ENCODE measurements around the gene FBXO42. TPM values are rescaled to one million over a fixed set of nuclear protein-coding genes. Genes with fewer than 3 reads are reported as not detected.
"Not testable (repeated sequence)": the region's sequence is repeated elsewhere in the genome, so short reads cannot be mapped to it uniquely, and the experiment has no call there.

FBXO42 gene
- total RNA-seq, 3 donors from 2014 or later = 20.3 to 28.5 (median 26.7) TPM

DNA sequence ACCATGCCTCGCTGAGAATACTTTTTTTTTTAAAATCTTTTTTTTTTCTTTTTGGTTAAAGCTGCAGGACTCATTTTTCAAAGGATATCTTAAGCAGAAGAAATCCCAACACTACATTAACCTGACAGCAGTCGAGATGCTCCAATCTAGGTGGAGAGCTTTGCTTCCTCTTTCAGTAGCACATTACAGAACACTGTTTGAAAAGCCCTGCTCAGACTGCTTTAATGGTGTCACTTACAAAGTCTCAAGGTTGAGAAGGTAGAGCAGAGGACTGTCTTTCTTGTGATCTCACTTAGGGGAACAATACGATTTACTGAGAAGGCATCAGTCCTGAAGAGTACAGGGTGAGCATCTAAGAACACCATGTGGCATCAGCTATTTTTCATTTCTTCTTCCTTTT, 94.3 kb downstream of the FBXO42 start:
- Histone ChIP-seq H3K4me1 (no peaks in the 10 kb centered on the region), H3K27ac (no peak overlapping the region), H3K9me3 (no peaks in the 10 kb centered on the region), H3K4me3 (no peak overlapping the region), H3K36me3 (no peaks in the 10 kb centered on the region), H3K27me3 (no peaks in the 10 kb centered on the region)
- intact Hi-C loops (cut with DNase I; ENCODE audit: low total_unique reads) = no loop called here
- DNase-seq (ENCODE audit: low spot score in 2 of 2) = no peak
- no peak for TF ChIP-seq POLR2A (IDR thresholded peaks at IDR 0.05)
- TF ChIP-seq POLR2AphosphoS5 (IDR thresholded peaks at IDR 0.05) = no peak
- TF ChIP-seq, protein P1, sequence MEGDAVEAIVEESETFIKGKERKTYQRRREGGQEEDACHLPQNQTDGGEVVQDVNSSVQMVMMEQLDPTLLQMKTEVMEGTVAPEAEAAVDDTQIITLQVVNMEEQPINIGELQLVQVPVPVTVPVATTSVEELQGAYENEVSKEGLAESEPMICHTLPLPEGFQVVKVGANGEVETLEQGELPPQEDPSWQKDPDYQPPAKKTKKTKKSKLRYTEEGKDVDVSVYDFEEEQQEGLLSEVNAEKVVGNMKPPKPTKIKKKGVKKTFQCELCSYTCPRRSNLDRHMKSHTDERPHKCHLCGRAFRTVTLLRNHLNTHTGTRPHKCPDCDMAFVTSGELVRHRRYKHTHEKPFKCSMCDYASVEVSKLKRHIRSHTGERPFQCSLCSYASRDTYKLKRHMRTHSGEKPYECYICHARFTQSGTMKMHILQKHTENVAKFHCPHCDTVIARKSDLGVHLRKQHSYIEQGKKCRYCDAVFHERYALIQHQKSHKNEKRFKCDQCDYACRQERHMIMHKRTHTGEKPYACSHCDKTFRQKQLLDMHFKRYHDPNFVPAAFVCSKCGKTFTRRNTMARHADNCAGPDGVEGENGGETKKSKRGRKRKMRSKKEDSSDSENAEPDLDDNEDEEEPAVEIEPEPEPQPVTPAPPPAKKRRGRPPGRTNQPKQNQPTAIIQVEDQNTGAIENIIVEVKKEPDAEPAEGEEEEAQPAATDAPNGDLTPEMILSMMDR (IDR thresholded peaks at IDR 0.05) = no peak

DNA sequence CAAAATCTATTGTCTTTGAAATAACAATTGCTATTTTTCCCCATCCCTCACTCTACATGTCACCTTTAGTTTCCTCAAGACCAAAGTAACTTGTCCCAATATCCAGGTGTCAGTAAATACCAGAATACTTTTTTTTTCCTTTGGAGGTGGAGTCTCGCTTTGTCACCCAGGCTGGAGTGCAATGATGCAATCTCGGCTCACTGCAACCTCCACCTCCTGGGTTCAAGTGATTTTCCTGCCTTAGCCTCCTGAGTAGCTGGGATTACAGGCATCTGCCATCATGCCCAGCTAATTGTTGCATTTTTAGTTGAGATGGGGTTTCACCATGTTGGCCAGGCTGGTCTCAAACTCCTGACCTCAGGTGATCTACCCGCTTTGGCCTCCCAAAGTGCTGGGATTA, 94.7 kb downstream of the FBXO42 start:
- H3K4me1 ChIP-seq; H3K36me3 ChIP-seq; H3K27ac ChIP-seq; H3K27me3 ChIP-seq; H3K9me3 ChIP-seq; DNase-seq (ENCODE audit: low spot score in 2 of 2); intact Hi-C loops (cut with DNase I; ENCODE audit: low total_unique reads); H3K4me3 ChIP-seq: not testable (repeated sequence)

DNA sequence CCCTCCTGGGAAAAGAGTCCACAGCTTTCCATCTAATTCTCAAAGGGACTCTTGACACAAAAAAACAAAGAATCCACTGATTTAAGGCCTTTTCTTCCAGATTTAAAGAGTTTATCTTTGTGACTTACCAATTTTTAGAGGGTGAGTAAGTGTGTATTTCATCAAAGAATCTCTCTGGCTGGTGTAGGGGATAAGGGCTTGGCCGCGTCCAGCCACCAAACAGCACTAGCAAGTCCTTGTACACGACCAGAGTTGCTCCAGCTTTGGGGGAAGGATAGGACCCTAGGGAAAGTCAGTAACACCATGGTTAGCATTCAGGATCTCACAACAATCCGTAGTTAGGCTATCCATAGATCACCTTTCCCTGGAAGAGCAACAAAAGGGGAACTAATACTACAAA, 95.8 kb downstream of the FBXO42 start:
- no peaks in the 10 kb centered on the region for H3K4me1 ChIP-seq

DNA sequence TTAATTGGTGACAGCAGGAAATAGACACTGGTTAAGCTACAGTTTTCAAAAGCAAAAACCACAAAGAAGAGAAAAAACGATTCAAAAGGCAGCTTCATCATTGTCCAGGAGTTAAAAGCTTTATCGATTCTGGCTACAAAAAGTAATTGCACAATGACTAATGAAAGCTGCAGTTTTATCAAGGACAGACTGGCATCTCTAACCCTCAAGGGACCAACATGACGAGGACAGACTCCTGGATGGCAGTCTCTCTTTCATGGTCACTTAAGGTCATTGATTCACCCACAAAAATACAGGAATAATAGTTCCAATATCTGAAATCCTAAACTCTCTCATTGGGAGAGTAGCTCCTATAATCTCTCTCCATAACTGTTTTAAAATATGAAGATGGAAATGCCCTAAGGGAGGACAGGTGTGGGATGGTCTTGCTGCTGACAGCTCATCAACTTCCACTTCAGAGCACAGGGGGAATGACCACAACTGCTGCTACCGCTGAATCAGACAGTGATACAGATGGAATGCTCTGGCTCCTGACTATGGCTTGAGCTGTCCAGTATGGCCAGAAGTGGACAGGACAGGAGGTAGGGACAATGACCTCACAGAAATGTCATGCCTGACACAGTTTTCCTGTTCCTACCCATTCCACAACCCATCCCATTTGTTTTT, 97.9 kb downstream of the FBXO42 start:
- Histone ChIP-seq H3K27ac (no peak overlapping the region), H3K27me3 (no peaks in the 10 kb centered on the region), H3K4me3 (no peak overlapping the region), H3K4me1 (peaks cover 0 to under 1% of the 10 kb centered on the region in 2 donors), H3K36me3 (peaks cover 4% of the 10 kb centered on the region), H3K9me3 (no peaks in the 10 kb centered on the region)
- intact Hi-C loops (cut with DNase I; ENCODE audit: low total_unique reads) = no loop called here
- TF ChIP-seq POLR2AphosphoS5 (IDR thresholded peaks at IDR 0.05) (no peak), POLR2A (IDR thresholded peaks at IDR 0.05) (no peak)
- TF ChIP-seq, protein P1 (IDR thresholded peaks at IDR 0.05) = no peak
- no peak for DNase-seq (ENCODE audit: low spot score in 2 of 2)

More for the DNA sequence above, 95.8 kb downstream of the FBXO42 start:
- DNase-seq (ENCODE audit: low spot score in 2 of 2) = no peak
- H3K27ac ChIP-seq = no peak overlapping the region
- no peak overlapping the region for H3K4me3 ChIP-seq
- H3K27me3 ChIP-seq = no peaks in the 10 kb centered on the region
- peaks cover 3% of the 10 kb centered on the region for H3K36me3 ChIP-seq
- TF ChIP-seq POLR2AphosphoS5 (IDR thresholded peaks at IDR 0.05) = no peak
- TF ChIP-seq, protein P1 (IDR thresholded peaks at IDR 0.05) = no peak
- TF ChIP-seq POLR2A (IDR thresholded peaks at IDR 0.05) = no peak
- H3K9me3 ChIP-seq = no peaks in the 10 kb centered on the region
- intact Hi-C loops (cut with DNase I; ENCODE audit: low total_unique reads) = no loop called here

DNA sequence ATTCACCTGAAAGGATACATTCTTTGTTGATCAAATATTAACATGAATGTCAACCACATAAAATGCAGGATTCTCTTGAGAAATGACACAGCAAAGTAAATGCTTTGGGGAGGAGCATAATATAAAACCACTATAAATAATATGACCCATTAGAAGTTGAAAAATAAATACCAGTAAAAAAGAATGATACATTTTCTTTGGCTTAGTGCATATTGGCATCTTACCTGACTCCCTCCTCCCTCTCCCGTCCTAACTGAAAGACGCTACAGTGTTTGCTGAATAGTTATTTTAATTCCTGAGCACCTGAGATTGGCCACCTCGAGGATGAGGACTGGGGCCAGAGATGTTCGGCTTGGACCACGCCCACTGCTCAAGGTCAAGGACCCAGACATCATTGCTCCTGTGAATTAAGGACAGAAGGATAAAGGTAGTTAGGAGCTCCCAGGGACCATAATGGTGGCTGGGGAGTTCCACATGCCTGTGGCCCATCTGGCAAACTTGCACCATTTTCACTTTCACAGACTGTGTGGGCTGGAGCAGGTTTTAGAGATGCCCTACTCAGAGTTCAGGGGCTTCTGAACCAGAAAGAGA, 98.9 kb downstream of the FBXO42 start:
- H3K36me3 ChIP-seq = peaks cover 4% of the 10 kb centered on the region
- no peak for DNase-seq (ENCODE audit: low spot score in 2 of 2)
- intact Hi-C loops (cut with DNase I; ENCODE audit: low total_unique reads) = no loop called here

More for the DNA sequence above, 98.9 kb downstream of the FBXO42 start:
- peaks cover 2 to 11% of the 10 kb centered on the region in 2 donors for H3K4me1 ChIP-seq
- no peak overlapping the region for H3K27ac ChIP-seq
- H3K9me3 ChIP-seq = no peaks in the 10 kb centered on the region
- TF ChIP-seq POLR2A (IDR thresholded peaks at IDR 0.05) (no peak), POLR2AphosphoS5 (IDR thresholded peaks at IDR 0.05) (no peak)
- TF ChIP-seq, protein P1 (IDR thresholded peaks at IDR 0.05) = no peak
- H3K27me3 ChIP-seq = no peaks in the 10 kb centered on the region
- H3K4me3 ChIP-seq = no peak overlapping the region

All from breast epithelium (tissue), 4 donors.